ENCODE measurements around the gene KCNQ1.
A peak's percentile ranks its signal among the peaks of the same experiment; 100 is the strongest.

Gene KCNQ1

DNA sequence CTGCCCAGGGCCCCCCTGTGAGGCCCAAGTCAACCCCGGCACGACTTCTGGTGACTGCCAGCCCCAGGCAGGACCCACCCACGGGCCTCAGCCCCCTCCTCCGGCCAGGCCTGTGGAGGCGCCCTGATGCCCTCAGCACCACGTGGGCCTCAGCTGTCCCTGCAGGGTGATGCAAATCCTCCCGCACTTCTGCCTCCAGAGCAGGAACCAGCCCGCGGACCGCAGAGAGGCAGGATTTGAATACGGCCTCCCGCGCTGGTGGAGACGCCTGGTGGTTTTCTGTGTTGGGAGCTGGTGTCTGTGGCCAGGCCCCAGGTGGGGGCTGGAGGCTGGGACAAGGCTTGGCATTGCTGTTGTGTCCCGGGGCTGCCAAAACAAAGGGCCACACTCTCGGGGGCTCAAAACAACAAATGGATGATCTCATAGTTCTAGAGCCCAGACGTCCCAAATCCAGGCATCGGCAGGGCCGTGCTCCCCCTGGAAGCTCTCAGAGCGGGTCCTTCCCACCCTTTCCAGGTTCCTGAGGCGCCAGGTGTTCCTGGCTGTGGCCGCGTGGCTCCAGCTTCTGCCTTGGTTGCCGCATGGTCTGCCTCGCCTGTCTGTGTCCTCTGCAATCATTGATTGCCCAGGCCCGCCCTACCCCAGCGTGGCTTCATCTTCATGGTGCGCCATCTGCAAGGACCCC, 19.9 kb upstream of the KCNQ1 start:
- no peak for DNase-seq (ENCODE audit: low read depth in 1 of 2, low spot score in 1 of 2)

DNA sequence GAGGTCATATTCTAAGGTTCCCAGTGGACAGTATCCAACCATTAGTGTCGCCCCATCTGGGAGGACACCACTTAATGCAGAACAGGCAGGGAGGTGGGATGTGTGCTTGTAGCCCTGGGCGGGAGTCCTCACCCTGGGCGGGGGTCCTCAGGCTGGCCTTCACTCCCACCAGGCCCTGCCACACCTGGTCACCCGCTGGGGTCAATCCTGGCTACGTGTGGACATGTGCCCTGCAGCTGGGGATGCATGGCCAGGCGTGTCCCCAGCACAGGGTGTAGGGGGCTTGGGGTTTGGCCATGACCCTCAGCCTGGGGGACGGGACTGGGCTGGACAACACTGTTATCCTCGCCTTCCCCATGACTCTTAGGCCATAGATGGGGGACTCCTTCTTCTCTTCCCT, 19.3 kb upstream of the KCNQ1 start:
- no peak for DNase-seq (ENCODE audit: low read depth in 1 of 2, low spot score in 1 of 2)

DNA sequence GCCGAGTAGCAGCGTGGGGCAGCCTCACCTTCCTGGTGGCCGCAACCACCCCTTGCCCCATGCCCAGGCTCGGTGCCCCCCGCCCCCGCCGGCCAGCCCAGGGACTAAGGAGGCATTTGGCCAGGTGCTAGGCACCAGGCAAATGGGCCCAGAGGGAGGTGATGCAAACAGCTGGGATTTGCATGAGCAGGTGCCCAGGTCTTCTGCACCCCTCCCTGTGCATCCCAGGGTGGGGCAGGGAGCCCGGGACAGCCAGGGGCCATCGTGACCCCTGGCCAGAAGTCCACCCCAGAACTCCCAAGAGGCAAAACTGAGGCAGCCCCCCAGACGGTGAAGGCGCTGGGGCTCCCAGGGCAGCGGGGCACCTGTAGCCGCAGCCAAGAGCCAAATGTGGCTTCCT, 18.6 kb upstream of the KCNQ1 start:
- no peak for DNase-seq (ENCODE audit: low read depth in 1 of 2, low spot score in 1 of 2)

DNA sequence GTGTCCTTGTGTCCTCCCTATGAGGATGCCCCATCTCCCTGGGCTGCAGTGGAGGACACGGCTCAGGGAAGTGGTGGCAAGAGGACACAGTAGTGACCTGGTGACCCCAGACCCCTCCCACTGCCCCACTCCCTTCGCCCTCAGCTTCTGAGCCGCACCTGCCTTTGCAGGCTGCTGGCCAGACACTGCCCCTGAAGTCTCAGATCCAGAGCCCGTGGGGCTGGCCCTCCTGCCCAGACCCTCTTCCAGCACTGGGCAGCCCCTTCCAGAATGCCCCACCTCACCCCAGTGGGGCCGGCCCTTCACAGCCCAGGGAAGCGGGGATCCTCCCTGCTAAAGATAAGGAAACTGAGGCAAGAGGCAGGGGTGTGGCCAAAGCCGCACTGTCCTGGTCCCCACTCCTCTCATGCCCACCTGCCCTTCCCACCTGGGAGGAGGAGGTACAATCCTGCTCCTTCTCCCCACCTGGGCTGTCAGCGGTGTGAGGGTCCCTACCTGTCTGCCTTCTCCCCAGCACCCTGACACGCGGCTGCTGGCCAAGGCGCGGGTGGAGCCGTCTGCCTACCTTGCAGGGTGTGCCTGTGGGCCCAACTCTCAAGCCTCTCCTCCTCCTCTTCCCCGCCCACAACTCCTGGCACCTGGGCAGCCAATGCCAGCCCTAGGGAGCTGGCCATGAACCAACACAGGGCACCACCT, 17.8 kb upstream of the KCNQ1 start:
- DNase-seq (ENCODE audit: low read depth in 1 of 2, low spot score in 1 of 2), result no peak

DNA sequence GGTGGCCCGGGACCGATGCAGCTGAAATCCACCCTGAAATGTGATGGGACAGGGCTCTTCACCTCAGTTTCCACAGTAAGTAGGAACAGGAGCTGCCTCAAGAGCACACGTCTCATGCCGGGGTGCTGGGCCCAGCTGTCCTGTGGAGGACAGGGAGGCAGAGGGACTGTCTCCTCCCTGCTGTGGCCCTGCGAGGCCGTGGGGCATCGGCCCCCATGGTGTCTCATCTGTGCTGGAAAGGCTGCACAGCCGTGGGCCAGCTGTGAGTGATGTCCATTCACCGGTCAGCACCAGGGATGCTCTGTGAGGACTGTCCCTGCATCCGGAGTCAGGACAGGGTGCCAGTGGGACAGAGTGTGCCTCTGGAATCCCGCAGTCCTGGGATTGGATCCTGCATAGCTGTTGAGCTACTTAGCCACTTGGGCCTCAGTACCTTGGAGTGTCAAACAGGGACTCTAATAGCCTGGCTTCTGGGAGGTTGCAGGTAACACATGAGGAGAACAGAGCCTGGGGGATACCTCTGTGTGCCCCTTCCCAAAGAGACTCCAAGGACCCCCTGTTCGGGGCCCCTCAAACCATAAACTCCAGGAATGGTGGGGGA, 17.0 kb upstream of the KCNQ1 start:
- DNase-seq (ENCODE audit: low read depth in 1 of 2, low spot score in 1 of 2), result no peak

DNA sequence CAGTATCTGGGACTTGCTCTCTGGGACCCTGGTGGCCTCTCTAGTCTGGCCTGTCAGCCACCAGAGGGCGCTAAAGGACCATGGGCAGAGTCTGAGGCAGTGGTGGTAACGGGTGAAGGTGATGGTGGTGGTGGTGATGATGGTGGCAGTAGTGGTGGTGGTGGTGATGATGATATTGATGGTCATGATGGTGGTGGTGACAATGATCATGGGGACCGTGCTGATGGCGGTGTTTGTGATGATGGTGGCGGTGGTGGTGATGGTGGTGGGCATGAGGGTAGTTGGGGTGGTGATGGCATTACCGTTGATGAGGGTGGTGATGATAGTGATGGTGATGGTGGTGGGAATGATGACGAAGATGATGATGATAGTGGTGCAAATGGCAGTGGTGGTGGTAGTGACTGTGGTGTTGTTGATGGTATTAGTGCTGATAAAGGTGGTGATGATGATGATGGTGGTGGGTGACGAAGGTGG, 16.4 kb upstream of the KCNQ1 start:
- peak; percentile 77 to 79 for DNase-seq (ENCODE audit: low read depth in 1 of 2, low spot score in 1 of 2)

DNA sequence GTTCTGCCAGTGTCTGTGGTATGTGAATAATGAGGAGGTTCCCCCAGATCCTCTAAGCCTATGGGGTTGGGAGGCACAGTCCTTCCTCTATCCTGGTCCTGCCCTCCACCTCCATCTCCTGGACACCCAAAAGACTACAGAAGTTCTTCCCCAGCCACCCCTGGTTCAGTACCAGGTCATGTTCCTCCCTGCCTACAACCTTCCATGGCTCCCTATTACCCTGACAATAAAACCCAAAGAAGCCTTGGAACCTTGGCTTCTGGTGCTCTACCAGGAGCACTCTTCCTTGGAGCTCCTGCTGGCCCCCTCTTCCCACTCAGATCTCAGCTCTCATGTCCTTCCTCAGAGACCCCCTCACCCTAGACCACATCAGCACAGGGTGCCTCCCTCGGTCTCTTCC, 13.4 kb upstream of the KCNQ1 start:
- no peak for DNase-seq (ENCODE audit: low read depth in 1 of 2, low spot score in 1 of 2)

DNA sequence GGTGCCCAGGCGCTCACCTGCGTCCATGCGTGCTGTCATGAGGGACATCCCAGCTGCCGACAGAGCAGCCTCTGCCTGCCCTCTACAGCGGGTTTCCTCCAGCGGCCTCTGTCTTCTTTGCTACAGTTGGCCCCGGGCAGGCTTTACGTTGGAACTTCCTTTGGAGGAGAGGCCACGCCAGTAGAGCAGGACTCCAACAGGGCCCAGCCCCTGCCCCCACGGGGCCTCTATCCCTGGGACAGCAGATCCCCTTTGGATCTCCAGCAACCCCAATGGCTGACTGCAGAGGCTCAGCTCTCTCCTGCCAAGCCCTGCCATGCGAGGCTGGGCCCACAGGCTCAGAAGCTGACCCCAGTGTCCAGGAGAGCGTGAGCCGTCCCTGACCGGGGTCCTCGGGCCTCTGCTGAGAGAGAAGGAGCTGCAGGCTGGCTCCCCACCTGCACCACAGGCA, 12.6 kb upstream of the KCNQ1 start:
- DNase-seq (ENCODE audit: low read depth in 1 of 2, low spot score in 1 of 2), result no peak

DNA sequence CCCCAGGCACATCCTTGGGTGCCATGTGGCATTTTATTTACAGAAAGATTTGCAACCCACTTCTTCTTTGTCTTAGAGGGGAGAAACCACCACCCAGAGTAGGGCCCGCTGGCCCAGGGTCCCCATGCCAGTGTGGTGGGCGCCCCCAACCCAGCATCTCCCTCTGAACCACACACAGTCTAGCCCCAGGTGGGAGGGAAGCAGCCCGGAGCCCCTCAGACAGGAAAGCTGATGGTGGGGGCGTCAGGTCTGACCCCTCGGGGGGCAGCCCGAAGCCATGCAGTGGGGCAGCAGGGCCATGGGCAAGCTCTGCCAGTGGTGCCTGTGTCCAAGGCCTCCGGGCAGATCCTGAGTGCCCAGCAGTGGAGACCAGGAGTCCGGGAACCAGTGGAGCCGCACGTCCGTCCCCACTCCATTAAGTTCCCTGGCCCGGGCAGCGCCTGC, 12.2 kb upstream of the KCNQ1 start:
- no peak for DNase-seq (ENCODE audit: low read depth in 1 of 2, low spot score in 1 of 2)

DNA sequence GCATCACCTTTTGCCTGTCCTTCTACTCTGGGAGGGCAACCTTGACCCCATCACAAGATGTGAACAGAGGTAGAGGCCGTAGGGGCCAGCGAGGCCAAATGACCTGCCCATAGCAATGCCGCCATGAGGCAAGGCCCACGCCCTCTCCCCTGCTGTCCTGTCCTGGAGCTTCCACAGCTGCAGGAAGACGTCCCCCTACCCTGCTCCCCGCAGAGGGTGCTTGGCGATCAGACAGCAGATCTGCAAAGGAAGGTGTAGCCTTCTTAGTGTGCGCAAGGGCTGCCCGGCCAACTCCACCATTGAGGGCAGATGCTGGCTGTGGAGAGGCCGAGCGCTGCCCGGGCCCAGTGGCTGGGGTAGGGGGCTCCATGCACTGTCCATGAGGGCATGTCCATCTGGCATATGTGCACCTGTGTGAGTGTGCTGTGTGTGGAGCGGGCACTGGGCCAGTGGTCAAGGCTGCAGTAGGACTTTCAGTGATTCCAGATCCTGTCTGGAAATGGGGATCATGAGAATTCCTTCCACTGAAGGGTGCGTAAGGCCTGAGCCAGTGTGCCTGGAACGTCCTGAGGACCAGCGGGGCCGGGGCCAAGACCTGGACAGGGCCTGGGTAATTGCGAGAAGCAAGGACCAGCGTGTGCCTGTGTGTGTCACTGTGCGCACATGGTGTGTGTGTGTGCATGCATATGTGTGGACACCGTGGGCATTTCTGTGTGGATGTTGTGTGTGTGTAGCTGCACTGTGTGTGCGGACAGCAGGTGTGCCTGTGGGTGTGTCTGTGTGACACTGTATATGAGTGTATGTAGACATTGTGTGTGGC, 11.5 kb upstream of the KCNQ1 start:
- no peak for DNase-seq (ENCODE audit: low read depth in 1 of 2, low spot score in 1 of 2)

DNA sequence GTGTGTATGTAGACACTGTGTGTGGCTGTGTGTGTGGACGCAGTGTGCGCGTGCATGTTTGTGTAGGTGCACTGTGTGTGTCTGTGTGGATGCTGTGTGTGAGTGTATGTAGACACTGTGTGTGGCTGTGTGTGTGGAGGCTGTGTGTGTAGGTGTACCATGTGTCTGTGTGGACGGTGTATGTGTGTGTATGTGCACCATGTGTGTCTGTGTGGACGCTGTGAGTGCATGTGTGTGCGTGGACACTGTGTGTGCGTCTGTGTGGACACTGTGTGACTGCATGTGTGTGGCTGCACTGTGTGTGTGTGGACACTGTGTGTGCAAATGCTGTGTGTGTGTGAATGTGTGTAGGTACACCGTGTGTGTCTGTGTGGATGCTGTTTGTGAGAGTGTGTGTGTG, 10.8 kb upstream of the KCNQ1 start:
- DNase-seq (ENCODE audit: low read depth in 1 of 2, low spot score in 1 of 2), result no peak

DNA sequence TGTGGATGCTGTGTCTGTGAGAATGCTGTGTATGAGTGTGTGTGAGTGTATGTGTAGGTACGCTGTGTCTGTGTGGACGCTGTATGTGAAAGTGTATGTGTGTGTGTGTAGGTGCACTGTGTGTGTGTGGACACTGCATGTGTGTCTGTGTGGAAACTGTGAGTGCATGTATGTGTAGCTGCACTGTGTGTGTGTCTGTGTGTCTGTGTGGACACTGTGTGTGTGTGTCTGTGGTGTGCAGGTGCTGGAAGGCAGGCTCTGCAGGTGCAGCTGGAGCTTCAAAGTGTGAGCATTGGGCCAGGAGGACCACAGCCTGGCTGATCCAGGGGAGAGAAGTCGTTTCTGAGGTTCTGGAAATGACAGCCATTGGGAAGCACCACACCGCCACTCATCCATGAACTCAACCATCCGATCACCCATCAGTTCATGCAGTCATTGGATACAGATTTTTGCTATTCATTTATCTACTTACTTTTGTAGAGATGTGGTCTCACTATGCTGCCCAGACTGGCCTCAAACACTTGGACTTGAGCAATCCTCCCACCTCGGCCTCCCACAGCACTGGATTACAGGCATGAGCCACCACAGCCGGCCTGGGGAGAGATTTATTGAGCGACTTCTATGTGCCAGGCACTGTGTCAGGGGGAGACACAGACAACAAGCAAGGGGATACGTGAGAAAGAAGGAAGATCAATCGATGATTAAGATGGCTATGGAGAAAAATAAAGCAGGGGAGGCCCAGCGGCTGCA, 10.1 kb upstream of the KCNQ1 start:
- DNase-seq (ENCODE audit: low read depth in 1 of 2, low spot score in 1 of 2), result no peak

DNA sequence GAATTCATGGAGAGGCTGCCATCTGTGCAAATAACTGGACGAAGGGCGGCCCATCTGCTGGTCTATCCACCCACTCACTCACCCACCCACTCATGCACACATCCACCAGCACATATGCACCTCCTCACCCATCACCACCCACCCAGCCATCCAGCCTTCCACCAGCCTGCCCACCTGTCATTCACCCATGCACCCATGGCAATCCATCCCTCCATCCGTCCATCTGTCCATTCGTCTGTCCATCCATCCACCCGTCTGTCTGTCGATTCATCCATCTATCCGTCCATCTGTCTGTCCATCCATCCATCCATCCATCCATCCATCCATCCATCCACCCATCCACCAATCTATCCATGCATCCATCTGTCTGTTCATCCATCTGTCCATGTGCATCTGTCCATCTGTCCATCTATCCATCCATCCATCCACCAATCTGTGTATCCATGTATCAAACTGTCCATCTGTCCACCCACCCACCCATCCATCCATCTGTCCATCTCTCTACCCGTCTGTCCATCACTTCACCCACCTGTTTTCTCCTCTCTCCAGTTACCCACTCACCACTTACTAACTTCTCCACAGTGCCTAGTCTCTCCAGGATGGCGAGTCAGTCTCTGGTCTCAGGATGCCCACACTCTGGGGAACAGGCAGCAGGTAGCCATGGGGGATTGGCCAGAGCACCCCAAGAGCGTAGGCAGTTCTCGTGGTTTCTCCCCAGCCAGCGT, 9.4 kb upstream of the KCNQ1 start:
- DNase-seq (ENCODE audit: low read depth in 1 of 2, low spot score in 1 of 2), result no peak

DNA sequence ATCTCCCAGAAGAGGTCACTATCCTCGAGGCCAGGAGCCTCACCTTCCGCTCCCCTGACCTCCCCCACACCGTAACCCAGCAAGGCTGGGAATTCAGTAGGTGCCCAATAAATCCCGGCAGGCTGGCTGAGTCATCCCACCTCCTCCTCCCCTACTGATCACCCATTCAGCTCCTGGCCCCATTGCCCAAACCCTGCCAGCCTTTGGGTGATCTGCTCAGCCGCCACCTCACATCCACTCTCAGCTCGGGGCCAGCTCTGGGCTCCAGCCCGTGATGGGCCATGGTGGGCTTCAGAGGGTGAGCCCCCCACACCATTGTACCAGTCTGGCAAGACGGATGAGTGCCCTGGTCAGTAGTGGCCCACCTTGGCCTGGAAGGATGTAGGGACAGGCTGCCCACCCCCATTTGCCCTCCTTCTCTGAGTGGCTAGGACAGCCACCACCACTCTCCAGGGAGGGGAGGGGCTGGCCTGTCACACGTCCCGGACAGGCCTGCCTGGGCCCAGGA, 8.7 kb upstream of the KCNQ1 start:
- DNase-seq (ENCODE audit: low read depth in 1 of 2, low spot score in 1 of 2), result no peak

DNA sequence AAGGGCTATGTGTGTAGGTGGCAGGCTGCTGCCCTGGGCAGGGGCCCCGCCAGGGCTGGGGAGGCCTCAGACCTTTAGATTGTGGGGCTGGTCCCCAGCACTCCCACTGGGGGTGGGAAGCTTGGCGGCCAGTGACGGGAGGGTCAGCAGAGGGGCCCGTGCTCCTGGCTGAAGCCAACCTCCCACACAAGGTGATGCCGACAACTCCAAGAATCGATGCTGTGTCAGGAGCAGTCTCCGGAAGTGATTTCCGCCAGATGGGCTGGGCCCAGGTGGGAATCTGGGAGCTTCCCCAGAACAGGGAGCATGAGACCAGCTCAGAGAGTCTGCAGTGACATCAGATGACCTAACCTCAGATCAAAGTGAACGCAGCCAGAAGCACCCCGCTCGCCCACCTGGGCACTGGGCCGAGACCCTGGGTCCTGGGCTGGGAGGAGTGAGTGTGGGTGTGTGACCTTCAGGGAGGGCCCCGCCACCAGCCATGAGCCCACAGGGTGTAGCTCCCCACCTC, 8.2 kb upstream of the KCNQ1 start:
- DNase-seq (ENCODE audit: low read depth in 1 of 2, low spot score in 1 of 2), result no peak

DNA sequence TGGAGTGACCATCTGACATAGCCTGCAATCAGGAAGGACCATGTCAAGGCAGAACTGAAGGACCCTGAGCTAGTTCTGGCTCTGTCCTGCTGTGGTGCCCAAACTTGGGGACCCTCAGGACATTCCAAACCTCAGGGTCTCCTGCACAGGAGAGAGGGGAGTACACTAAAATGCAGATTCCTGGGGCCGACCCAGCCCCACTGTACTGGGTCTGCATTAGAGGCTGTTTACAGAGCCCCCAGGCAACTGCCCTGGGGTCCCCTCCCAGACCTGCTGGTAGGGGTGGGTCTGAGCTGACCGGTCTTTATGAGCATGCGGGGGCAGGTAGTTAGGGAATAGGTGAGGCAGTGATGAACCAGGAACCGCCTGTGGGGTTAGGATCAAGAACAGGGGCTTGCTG, 7.3 kb upstream of the KCNQ1 start:
- no peak for DNase-seq (ENCODE audit: low read depth in 1 of 2, low spot score in 1 of 2)

DNA sequence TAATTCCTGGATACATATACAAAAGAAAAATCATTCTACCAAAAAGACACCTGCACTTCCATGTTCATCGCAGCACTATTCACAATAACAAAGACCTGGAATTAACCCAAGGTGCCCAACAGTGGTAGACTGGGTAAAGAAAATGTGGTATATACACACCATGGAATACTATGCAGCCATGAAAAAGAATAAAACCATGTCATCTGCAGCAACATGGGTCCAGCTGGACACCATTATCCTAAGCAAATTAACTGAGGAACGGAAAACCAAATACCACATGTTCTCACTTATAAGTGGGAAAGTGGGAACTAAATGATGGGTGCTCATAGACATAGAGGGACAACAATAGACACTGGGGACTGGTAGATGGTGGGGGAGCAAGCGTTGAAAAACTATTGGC, 5.0 kb upstream of the KCNQ1 start:
- DNase-seq (ENCODE audit: low read depth in 1 of 2, low spot score in 1 of 2), result no peak

DNA sequence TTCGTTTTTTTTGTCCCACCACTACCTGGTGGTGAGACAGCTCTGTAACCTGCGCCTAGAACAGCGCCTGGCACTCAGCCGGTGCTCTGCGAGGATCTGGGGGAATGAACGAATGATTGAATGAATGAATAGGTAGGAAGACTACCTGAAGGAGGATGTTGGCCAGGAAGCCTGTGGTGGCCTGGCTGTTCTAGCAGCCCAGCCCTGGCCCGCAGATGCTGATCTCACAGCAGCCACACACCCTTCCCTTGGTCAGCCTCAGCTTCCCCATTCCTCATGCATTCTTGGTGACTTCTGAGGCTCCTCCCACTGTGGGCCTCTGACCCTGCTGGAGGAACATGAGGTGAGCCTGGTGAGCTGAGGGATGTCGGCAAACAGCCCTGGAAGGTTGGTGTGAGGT, 4.2 kb upstream of the KCNQ1 start:
- no peak for DNase-seq (ENCODE audit: low read depth in 1 of 2, low spot score in 1 of 2)

DNA sequence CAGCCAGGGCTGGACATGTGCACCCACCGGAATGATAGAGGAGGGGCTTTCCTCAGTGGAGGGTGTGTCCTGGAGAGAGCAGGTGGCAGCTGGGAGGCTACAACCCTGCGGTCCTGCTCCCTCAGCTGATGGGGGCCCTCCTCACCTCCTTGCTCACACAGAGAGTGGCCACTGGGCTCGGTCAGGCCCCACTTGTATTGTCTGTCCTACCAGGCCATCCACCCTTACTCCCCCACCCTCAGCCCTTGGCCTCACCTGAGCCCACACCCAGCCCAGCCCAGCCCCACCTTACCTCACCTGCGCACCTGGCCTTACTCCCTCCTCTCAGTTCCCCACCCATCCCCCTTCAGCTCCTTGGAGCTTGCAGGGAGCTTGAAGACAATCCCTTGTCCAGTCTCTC, 3.6 kb upstream of the KCNQ1 start:
- no peak for DNase-seq (ENCODE audit: low read depth in 1 of 2, low spot score in 1 of 2)

DNA sequence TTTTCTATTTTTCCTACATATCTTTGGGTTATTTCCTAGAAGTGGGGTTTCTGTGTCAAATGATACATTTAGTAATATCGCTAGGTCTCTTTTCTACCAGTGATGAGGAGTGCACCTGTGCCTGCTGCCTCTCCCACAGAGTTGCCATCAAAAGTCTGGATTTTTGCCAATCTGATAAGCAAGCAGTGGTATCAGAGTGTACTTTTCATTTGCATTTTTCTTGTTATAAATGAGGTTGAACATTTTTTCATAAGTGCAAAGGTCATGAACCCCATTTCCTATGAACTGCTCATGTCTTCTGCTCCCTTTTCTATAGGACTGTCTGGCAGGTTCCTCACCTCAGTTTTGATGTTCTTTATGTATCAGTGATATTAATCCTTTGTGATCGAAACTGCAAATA, 2.2 kb upstream of the KCNQ1 start:
- DNase-seq (ENCODE audit: low read depth in 1 of 2, low spot score in 1 of 2), result no peak
